Measurements from ENCODE around the gene TBC1D32.
"Not testable (repeated sequence)": the region's sequence is repeated elsewhere in the genome, so short reads cannot be mapped to it uniquely, and the experiment has no call there.

The TBC1D32 gene

GRCh38 chr6:121376411-121376810, 42.1 kb upstream of the TBC1D32 start:
- Histone ChIP-seq H3K9me3 (replicated peaks in 1 of 2; ENCODE audit: control insufficient read depth in 2 of 2, insufficient read depth in 1 of 2, low read depth in 1 of 2, low read length in 2 of 2) (no peaks in the 10 kb centered on the region), H4K91ac (ENCODE audit: low read depth, low read length, poor library complexity) (no peak overlapping the region), H2BK15ac (ENCODE audit: low read length) (no peak overlapping the region), H3K79me1 (ENCODE audit: low read depth, low read length) (no peaks in the 10 kb centered on the region), H3K9ac (ENCODE audit: low read depth, low read length, poor library complexity) (no peak overlapping the region), H3K27ac (replicated peaks; ENCODE audit: low read length) (no peak overlapping the region), H3K36me3 (replicated peaks in 1 of 2; ENCODE audit: control insufficient read depth in 2 of 2, insufficient read depth in 2 of 2, low read length in 2 of 2) (peaks cover 0 to 1% of the 10 kb centered on the region in 2 donors), H2AFZ (ENCODE audit: low read length) (no peak overlapping the region), H3K4ac (ENCODE audit: low read length) (no peak overlapping the region), H2BK5ac (ENCODE audit: low read length) (no peak overlapping the region), H2AK5ac (ENCODE audit: low read depth, low read length) (no peak overlapping the region), H4K8ac (ENCODE audit: low read depth, low read length) (no peak overlapping the region), H2BK120ac (ENCODE audit: low read depth, low read length) (no peak overlapping the region), H3K4me1 (ENCODE audit: control insufficient read depth in 2 of 2, insufficient read depth in 1 of 2, low read depth in 1 of 2, low read length in 2 of 2) (no peaks in the 10 kb centered on the region), H2BK12ac (ENCODE audit: low read length) (no peak overlapping the region), H3K4me3 (ENCODE audit: low read length in 2 of 2) (no peak overlapping the region), H3K18ac (ENCODE audit: low read length) (no peak overlapping the region), H3K23ac (ENCODE audit: low read depth, low read length, poor library complexity) (no peak overlapping the region), H3K14ac (ENCODE audit: low read length) (no peak overlapping the region), H3K27me3 (ENCODE audit: control insufficient read depth in 3 of 3, insufficient read depth in 3 of 3, low read depth in 1 of 3, low read length in 3 of 3) (no peaks in the 10 kb centered on the region), H3K4me2 (ENCODE audit: insufficient read depth, low read length, poor library complexity, severe bottlenecking) (no peak overlapping the region)
- DNase-seq (ENCODE audit: low spot score) = no peak
- no CpG with 5 or more reads among the region's 4 CpGs for WGBS, 2 donors (ENCODE audit: extremely low coverage in 2 of 2, insufficient read length in 2 of 2, insufficient replicate concordance in 1 of 2)

DNA sequence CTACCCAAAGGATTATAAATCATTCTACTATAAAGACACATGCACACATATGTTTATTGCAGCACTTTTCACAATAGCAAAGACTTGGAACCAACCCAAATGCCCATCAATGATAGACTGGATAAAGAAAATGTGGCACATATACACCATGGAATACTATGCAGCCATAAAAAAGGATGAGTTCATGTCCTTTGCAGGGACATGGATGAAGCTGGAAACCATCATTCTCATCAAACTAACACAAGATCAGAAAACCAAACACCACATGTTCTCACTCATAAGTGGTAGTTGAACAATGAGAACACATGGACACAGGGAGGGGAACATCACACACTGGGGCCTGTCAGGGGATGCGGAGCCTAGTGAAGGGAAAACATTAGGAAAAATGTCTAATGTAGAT, 39.9 kb upstream of the TBC1D32 start:
- not testable (repeated sequence) for H3K27ac ChIP-seq (replicated peaks; ENCODE audit: low read length); H2BK120ac ChIP-seq (ENCODE audit: low read depth, low read length); H4K8ac ChIP-seq (ENCODE audit: low read depth, low read length); H2AFZ ChIP-seq (ENCODE audit: low read length); H3K23ac ChIP-seq (ENCODE audit: low read depth, low read length, poor library complexity); H3K9me3 ChIP-seq (replicated peaks in 1 of 2; ENCODE audit: control insufficient read depth in 2 of 2, insufficient read depth in 1 of 2, low read depth in 1 of 2, low read length in 2 of 2); H3K79me1 ChIP-seq (ENCODE audit: low read depth, low read length); H3K27me3 ChIP-seq (ENCODE audit: control insufficient read depth in 3 of 3, insufficient read depth in 3 of 3, low read depth in 1 of 3, low read length in 3 of 3); H3K9ac ChIP-seq (ENCODE audit: low read depth, low read length, poor library complexity); H2BK15ac ChIP-seq (ENCODE audit: low read length); H3K36me3 ChIP-seq (replicated peaks in 1 of 2; ENCODE audit: control insufficient read depth in 2 of 2, insufficient read depth in 2 of 2, low read length in 2 of 2); H2BK12ac ChIP-seq (ENCODE audit: low read length); H3K4ac ChIP-seq (ENCODE audit: low read length); H2AK5ac ChIP-seq (ENCODE audit: low read depth, low read length); H3K4me2 ChIP-seq (ENCODE audit: insufficient read depth, low read length, poor library complexity, severe bottlenecking); H4K91ac ChIP-seq (ENCODE audit: low read depth, low read length, poor library complexity); H2BK5ac ChIP-seq (ENCODE audit: low read length); H3K14ac ChIP-seq (ENCODE audit: low read length); DNase-seq (ENCODE audit: low spot score); H3K18ac ChIP-seq (ENCODE audit: low read length); H3K4me3 ChIP-seq (ENCODE audit: low read length in 2 of 2); H3K4me1 ChIP-seq (ENCODE audit: control insufficient read depth in 2 of 2, insufficient read depth in 1 of 2, low read depth in 1 of 2, low read length in 2 of 2)
- no CpG with 5 or more reads among the region's 1 CpG for WGBS, 2 donors (ENCODE audit: extremely low coverage in 2 of 2, insufficient read length in 2 of 2, insufficient replicate concordance in 1 of 2)

DNA sequence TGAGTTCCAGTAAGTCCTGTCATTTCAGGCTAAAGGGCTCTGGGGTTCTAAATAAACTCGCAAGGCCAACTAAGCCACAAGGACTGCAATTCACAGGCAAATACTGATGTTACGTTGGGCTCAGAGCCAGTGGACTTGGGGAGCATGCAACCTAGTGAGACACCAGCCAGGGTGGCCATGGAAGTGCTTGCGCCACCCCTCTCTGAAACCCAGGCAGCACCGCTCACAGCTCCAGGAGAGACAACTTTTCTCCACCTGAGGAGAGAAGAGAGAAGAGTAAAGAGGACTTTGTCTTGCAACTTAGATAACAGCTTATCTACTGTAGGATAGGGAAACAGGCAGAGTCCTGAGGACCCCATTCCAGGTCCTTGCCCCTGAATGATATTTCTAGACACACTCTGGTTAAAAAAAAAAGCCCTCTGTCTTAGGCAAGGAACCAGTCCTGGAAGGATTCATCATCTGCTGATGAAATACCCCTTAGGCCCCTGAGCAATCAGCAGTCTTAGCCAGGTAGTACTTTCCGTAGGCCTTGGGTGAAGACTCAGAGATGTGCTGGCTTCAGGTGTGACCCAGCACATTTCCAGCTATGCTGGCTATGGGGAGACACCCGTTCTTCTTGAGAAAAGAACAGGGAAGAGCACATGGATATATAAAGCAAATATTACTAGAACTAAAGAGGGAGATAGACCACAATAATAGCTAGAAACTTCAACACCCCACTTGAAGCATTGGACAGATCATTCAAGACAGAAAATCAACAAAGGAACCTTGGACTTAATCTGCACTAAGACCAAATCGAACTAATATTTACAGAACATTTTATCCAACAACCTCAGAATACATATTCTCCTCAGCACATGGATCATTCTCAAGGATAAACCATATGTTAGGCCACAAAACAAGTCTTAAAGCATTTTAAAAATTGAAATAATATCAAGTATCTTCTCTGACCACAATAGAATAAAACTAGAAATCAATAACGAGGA, 31.5 kb upstream of the TBC1D32 start:
- Histone ChIP-seq H3K18ac (ENCODE audit: low read length) (no peak overlapping the region), H3K9me3 (replicated peaks in 1 of 2; ENCODE audit: control insufficient read depth in 2 of 2, insufficient read depth in 1 of 2, low read depth in 1 of 2, low read length in 2 of 2) (no peaks in the 10 kb centered on the region), H2BK15ac (ENCODE audit: low read length) (no peak overlapping the region), H2AFZ (ENCODE audit: low read length) (no peak overlapping the region), H2BK12ac (ENCODE audit: low read length) (no peak overlapping the region), H3K14ac (ENCODE audit: low read length) (no peak overlapping the region), H2BK120ac (ENCODE audit: low read depth, low read length) (no peak overlapping the region), H3K27ac (replicated peaks; ENCODE audit: low read length) (no peak overlapping the region), H3K4ac (ENCODE audit: low read length) (no peak overlapping the region), H3K4me2 (ENCODE audit: insufficient read depth, low read length, poor library complexity, severe bottlenecking) (no peak overlapping the region), H2AK5ac (ENCODE audit: low read depth, low read length) (no peak overlapping the region), H3K36me3 (replicated peaks in 1 of 2; ENCODE audit: control insufficient read depth in 2 of 2, insufficient read depth in 2 of 2, low read length in 2 of 2) (no peaks in the 10 kb centered on the region), H3K4me3 (ENCODE audit: low read length in 2 of 2) (no peak overlapping the region), H4K91ac (ENCODE audit: low read depth, low read length, poor library complexity) (no peak overlapping the region), H4K8ac (ENCODE audit: low read depth, low read length) (no peak overlapping the region), H2BK5ac (ENCODE audit: low read length) (no peak overlapping the region), H3K27me3 (ENCODE audit: control insufficient read depth in 3 of 3, insufficient read depth in 3 of 3, low read depth in 1 of 3, low read length in 3 of 3) (no peaks in the 10 kb centered on the region), H3K79me1 (ENCODE audit: low read depth, low read length) (no peaks in the 10 kb centered on the region), H3K4me1 (ENCODE audit: control insufficient read depth in 2 of 2, insufficient read depth in 1 of 2, low read depth in 1 of 2, low read length in 2 of 2) (no peaks in the 10 kb centered on the region), H3K23ac (ENCODE audit: low read depth, low read length, poor library complexity) (no peak overlapping the region), H3K9ac (ENCODE audit: low read depth, low read length, poor library complexity) (no peak overlapping the region)
- DNase-seq (ENCODE audit: low spot score) = no peak
- WGBS, 2 donors (ENCODE audit: extremely low coverage in 2 of 2, insufficient read length in 2 of 2, insufficient replicate concordance in 1 of 2) = no CpG with 5 or more reads among the region's 8 CpGs

DNA sequence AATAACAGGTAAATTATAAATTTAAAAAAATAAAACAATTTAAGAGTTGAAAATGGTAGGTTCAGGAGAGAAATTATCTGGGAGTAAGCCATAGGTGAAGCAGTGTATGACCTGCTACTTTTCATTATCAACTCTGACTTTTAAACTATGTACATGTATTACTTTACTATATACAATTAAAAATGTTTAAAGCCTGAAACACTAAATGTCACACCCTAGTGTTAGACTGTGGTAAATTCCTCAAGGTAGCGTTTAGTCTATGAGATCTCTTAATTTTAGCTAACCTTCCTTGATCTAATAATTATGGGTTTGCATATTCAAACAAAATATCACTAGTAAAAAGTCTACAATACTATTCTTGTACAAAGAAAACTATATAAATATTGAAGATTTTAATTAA, 22.3 kb upstream of the TBC1D32 start:
- Histone ChIP-seq H3K4me3 (ENCODE audit: low read length in 2 of 2) (no peak overlapping the region), H2BK5ac (ENCODE audit: low read length) (no peak overlapping the region), H2BK12ac (ENCODE audit: low read length) (no peak overlapping the region), H3K27ac (replicated peaks; ENCODE audit: low read length) (no peak overlapping the region), H3K4me1 (ENCODE audit: control insufficient read depth in 2 of 2, insufficient read depth in 1 of 2, low read depth in 1 of 2, low read length in 2 of 2) (no peaks in the 10 kb centered on the region), H4K91ac (ENCODE audit: low read depth, low read length, poor library complexity) (no peak overlapping the region), H2BK120ac (ENCODE audit: low read depth, low read length) (no peak overlapping the region), H3K23ac (ENCODE audit: low read depth, low read length, poor library complexity) (no peak overlapping the region), H3K14ac (ENCODE audit: low read length) (no peak overlapping the region), H2AK5ac (ENCODE audit: low read depth, low read length) (no peak overlapping the region), H3K4me2 (ENCODE audit: insufficient read depth, low read length, poor library complexity, severe bottlenecking) (no peak overlapping the region), H3K79me1 (ENCODE audit: low read depth, low read length) (no peaks in the 10 kb centered on the region), H3K36me3 (replicated peaks in 1 of 2; ENCODE audit: control insufficient read depth in 2 of 2, insufficient read depth in 2 of 2, low read length in 2 of 2) (no peaks in the 10 kb centered on the region), H3K9me3 (replicated peaks in 1 of 2; ENCODE audit: control insufficient read depth in 2 of 2, insufficient read depth in 1 of 2, low read depth in 1 of 2, low read length in 2 of 2) (no peaks in the 10 kb centered on the region), H3K9ac (ENCODE audit: low read depth, low read length, poor library complexity) (no peak overlapping the region), H4K8ac (ENCODE audit: low read depth, low read length) (no peak overlapping the region), H2AFZ (ENCODE audit: low read length) (no peak overlapping the region), H3K18ac (ENCODE audit: low read length) (no peak overlapping the region), H2BK15ac (ENCODE audit: low read length) (no peak overlapping the region), H3K4ac (ENCODE audit: low read length) (no peak overlapping the region), H3K27me3 (ENCODE audit: control insufficient read depth in 3 of 3, insufficient read depth in 3 of 3, low read depth in 1 of 3, low read length in 3 of 3) (no peaks in the 10 kb centered on the region)
- DNase-seq (ENCODE audit: low spot score) = no peak
- WGBS, 2 donors (ENCODE audit: extremely low coverage in 2 of 2, insufficient read length in 2 of 2, insufficient replicate concordance in 1 of 2) = no CpG with 5 or more reads among the region's 1 CpG

Measured in neuronal stem cell (in vitro differentiated cells).